ENCODE results near the gene CARMIL3. TPM values are rescaled to one million over a fixed set of nuclear protein-coding genes. Genes with fewer than 3 reads are reported as not detected.
A peak's percentile ranks its signal among the peaks of the same experiment; 100 is the strongest.

The CARMIL3 gene
- total RNA-seq, 6 experiments from 2014 or later = 0.18 to 1.9 (median 0.29) TPM

DNA sequence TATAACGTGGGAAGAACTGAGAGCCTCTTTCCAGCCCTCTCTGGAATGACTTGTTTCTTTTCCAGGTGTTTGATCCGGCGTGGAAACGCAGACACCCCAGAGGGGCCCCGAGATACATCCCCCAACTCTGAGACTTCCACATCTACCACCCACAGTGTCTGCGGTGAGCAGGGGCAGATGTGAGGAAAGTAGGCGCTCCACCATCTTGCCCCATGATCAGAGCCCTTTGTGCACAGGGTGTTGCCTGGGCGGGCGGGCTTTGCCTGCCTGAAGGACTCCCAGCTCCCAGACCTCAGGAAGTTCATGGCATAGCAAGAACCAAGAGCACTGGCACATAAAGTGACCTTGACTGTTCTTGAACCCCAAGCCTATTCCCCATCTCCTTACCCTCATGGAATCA, 2.8 kb downstream of the CARMIL3 start:
- no peaks in the 10 kb centered on the region for H3K9me3 ChIP-seq
- H3K4me3 ChIP-seq = no peak overlapping the region
- no peaks in the 10 kb centered on the region for H3K36me3 ChIP-seq
- no peak overlapping the region for H3K27ac ChIP-seq
- DNase-seq (no peak), ATAC-seq (no peak)
- no peaks in the 10 kb centered on the region for H3K27me3 ChIP-seq
- peaks cover 0 to 26% (median 5%) of the 10 kb centered on the region in 4 donors for H3K4me1 ChIP-seq
- intact Hi-C loops (cut with DNase I) = loop anchor here (5.0 kb wide), 1 partner anchor 38 kb away; the partner anchor contains the start of gene PCK2 (in 2 of the 2)
- TF ChIP-seq, protein P1, sequence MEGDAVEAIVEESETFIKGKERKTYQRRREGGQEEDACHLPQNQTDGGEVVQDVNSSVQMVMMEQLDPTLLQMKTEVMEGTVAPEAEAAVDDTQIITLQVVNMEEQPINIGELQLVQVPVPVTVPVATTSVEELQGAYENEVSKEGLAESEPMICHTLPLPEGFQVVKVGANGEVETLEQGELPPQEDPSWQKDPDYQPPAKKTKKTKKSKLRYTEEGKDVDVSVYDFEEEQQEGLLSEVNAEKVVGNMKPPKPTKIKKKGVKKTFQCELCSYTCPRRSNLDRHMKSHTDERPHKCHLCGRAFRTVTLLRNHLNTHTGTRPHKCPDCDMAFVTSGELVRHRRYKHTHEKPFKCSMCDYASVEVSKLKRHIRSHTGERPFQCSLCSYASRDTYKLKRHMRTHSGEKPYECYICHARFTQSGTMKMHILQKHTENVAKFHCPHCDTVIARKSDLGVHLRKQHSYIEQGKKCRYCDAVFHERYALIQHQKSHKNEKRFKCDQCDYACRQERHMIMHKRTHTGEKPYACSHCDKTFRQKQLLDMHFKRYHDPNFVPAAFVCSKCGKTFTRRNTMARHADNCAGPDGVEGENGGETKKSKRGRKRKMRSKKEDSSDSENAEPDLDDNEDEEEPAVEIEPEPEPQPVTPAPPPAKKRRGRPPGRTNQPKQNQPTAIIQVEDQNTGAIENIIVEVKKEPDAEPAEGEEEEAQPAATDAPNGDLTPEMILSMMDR (IDR thresholded peaks at IDR 0.05) = no peak
- no peak for TF ChIP-seq POLR2A (IDR thresholded peaks at IDR 0.05)
- 75% methylated on average over 2 of the region's 9 CpGs for WGBS (ENCODE audit: insufficient coverage, low coverage, low lambda C conversion rate, missing lambda C conversion rate)

DNA sequence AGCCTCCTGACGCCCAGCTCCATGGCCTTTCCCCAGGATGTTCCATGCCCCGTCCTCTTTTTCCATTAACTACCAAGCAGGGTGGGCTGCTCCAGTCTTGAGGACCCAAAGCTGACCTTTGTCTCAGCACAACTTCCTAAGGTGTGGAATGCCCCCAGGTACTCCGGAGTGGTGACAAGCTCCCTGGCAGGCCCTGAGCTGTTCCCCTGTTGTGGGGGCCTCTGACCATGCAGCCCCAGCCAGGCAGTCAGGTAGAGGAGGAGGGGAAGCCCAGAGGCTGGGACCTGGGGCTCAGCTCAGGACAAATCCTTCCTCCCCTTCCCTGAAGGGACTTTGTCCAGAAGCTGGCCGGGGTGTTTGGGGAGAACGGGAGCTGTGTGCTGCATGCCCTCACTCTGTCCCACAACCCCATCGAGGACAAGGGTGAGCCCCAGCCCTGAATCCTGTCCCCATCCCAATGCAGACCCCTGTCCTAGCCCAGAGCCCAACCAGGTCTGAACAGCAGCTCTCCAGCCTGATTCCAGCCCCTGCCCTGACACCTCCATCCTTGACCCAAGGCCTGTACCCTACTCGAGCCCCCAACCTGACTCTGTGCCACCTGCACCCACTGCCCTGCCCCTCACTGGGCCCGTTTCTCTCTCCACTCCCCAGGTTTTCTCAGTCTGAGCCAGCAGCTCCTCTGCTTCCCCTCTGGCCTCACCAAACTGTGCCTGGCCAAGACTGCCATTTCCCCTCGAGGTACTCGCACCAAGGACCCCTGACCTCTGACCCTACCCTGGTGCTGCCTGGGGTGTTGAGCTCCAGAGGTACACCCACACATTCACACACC, 4.4 kb downstream of the CARMIL3 start:
- no peaks in the 10 kb centered on the region for H3K36me3 ChIP-seq
- DNase-seq (no peak), ATAC-seq (no peak)
- H3K9me3 ChIP-seq = no peaks in the 10 kb centered on the region
- no peak for TF ChIP-seq POLR2A (IDR thresholded peaks at IDR 0.05)
- TF ChIP-seq, protein P1 (IDR thresholded peaks at IDR 0.05) = no peak
- H3K27ac ChIP-seq = no peak overlapping the region
- no peaks in the 10 kb centered on the region for H3K27me3 ChIP-seq
- H3K4me1 ChIP-seq = peaks cover 0 to 36% (median 9%) of the 10 kb centered on the region in 4 donors
- H3K4me3 ChIP-seq = no peak overlapping the region
- intact Hi-C loops (cut with DNase I) = loop anchor here (5.0 kb wide), 1 partner anchor 36 kb away; the partner anchor contains the start of gene PCK2 (in 2 of the 2)
- WGBS (ENCODE audit: insufficient coverage, low coverage, low lambda C conversion rate, missing lambda C conversion rate) = 65% methylated on average over 4 of the region's 10 CpGs

DNA sequence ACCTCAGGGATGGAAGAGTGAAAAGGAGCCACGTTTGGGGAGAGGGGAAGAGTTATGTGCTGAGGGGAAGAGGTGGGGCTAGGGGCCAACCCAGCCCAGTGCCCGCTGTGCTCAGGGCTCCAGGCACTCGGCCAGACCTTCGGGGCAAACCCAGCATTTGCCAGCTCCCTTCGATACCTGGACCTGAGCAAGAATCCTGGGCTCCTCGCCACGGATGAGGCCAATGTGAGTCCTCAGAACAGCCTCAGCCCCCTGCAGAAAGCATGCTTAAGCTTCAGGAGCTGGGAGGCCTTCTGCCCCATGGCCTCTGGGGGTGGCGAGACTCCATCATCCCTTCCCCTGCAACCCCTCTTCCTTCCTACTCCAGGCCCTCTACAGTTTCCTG, 5.0 kb downstream of the CARMIL3 start:
- peak in 2 of 3 donors; percentile 79 to 82 for DNase-seq
- WGBS (ENCODE audit: insufficient coverage, low coverage, low lambda C conversion rate, missing lambda C conversion rate) = 16% methylated on average over 2 of the region's 8 CpGs
- no peak overlapping the region for H3K4me3 ChIP-seq
- intact Hi-C loops (cut with DNase I) = loop anchor here (5.0 kb wide), 1 partner anchor 36 kb away; the partner anchor contains the start of gene PCK2 (in 2 of the 2)
- no peak overlapping the region for H3K27ac ChIP-seq
- H3K27me3 ChIP-seq = no peaks in the 10 kb centered on the region
- peaks cover 0 to 40% (median 11%) of the 10 kb centered on the region in 4 donors for H3K4me1 ChIP-seq
- no peak for TF ChIP-seq POLR2A (IDR thresholded peaks at IDR 0.05)
- TF ChIP-seq, protein P1 (IDR thresholded peaks at IDR 0.05) = no peak
- peak in 1 of 4 donors; percentile 41 for ATAC-seq
- H3K9me3 ChIP-seq = no peaks in the 10 kb centered on the region
- no peaks in the 10 kb centered on the region for H3K36me3 ChIP-seq

- intact Hi-C loops (cut with DNase I) = loop anchor here (5.0 kb wide), 1 partner anchor 35 kb away; the partner anchor contains the start of gene PCK2 (in 2 of the 2)
- WGBS (ENCODE audit: insufficient coverage, low coverage, low lambda C conversion rate, missing lambda C conversion rate) = no CpG with 5 or more reads among the region's 2 CpGs
- no peak overlapping the region for H3K4me3 ChIP-seq
- H3K27ac ChIP-seq = no peak overlapping the region
- H3K4me1 ChIP-seq = peaks cover 0 to 40% (median 12%) of the 10 kb centered on the region in 4 donors
- no peak for TF ChIP-seq POLR2A (IDR thresholded peaks at IDR 0.05)
- TF ChIP-seq, protein P1 (IDR thresholded peaks at IDR 0.05) = no peak
- H3K9me3 ChIP-seq = no peaks in the 10 kb centered on the region
- H3K36me3 ChIP-seq = no peaks in the 10 kb centered on the region
- ATAC-seq (no peak), DNase-seq (peak in 1 of 3 donors; percentile 28)
- no peaks in the 10 kb centered on the region for H3K27me3 ChIP-seq
Observed at GRCh38 chr14:24057271-24057670, 5.5 kb downstream of the CARMIL3 start.

Data from right lobe of liver (tissue), 6 donors.